A549 (cell line): Measurements from ENCODE around the gene TBL1X.

Source experiments
- BHLHE40 ChIP-seq: IDR thresholded peaks from 2 replicates; pipeline ENCODE4 v1.6.1; 2012; ENCODE audit warnings: low read depth, low read length, inconsistent platforms
- CTCF ChIP-seq: fragments of >200 bp; sonication (Bioruptor Twin); formaldehyde crosslinking; IDR thresholded peaks from 3 replicates; pipeline ENCODE4 v1.5.1; 2016
- EP300 ChIP-seq, 2 experiments: fragments of >200 bp; sonication (Bioruptor Twin); formaldehyde crosslinking; IDR thresholded peaks; 2 replicates in 1 of 2; 3 replicates in 1 of 2; pipeline ENCODE4 v1.6.1; 2016 to 2017
- HES2 ChIP-seq: fragments of >200 bp; sonication (Bioruptor Twin); formaldehyde crosslinking; IDR thresholded peaks from 2 replicates; pipeline ENCODE4 v1.6.1; 2016
- PHF8 ChIP-seq: fragments of 200-600 bp; sonication (generic); IDR thresholded peaks from 2 replicates; pipeline ENCODE4 v1.6.1; 2016; ENCODE audit warnings: low read depth, mild to moderate bottlenecking, antibody characterized with exemption, moderate library complexity, borderline replicate concordance
- POLR2A ChIP-seq: IDR thresholded peaks from 2 replicates; pipeline ENCODE4 v1.6.1; 2012; ENCODE audit warnings: mild to moderate bottlenecking, low read length
- RFX5 ChIP-seq: fragments of 450-650 bp; IDR thresholded peaks from 2 replicates; pipeline ENCODE4 v1.7.1; 2014; ENCODE audit warnings: antibody characterized with exemption, mild to moderate bottlenecking, moderate library complexity

- TF ChIP-seq POLR2A (no peak), CTCF (no peak), PHF8 (no peak), EP300 (IDR thresholded peaks at IDR 0.05) (no peak), BHLHE40 (no peak), HES2 (no peak), RFX5 (no peak)
Observed at GRCh38 chrX:9662148-9662547, 197.3 kb downstream of the TBL1X start.
